Fibroblast of skin of right quadriceps (primary cell): ENCODE measurements around the gene GP9.
"Not testable (repeated sequence)": the region's sequence is repeated elsewhere in the genome, so short reads cannot be mapped to it uniquely, and the experiment has no call there.

Experiments
- DNase-seq: peaks from one replicate; pipeline ENCODE4 v3.0.0-alpha.2; 2013

Gene GP9

DNA sequence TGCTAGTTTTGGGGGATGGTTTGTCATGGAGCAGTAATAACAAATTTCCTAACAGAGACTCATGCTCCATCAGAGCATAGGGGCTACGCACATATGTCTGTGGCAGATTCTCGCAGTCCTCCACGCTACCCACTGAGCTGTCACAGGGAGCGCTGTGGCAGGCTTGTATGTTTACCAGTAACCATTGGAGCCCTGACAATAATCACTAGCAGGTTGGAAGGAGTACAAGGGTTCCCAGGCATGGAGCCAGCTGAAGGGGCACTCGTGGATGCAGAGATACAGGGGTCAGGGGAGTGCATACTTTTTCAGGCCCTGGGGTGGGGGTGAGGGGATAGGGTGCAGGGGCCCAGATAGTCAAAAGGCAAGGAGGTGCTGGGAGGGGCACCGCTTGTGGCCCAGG is 7.9 kb upstream of the GP9 start:
- DNase-seq = no peak

- DNase-seq = no peak
Observed at GRCh38 chr3:129054605-129055104, 5.9 kb upstream of the GP9 start.

DNA sequence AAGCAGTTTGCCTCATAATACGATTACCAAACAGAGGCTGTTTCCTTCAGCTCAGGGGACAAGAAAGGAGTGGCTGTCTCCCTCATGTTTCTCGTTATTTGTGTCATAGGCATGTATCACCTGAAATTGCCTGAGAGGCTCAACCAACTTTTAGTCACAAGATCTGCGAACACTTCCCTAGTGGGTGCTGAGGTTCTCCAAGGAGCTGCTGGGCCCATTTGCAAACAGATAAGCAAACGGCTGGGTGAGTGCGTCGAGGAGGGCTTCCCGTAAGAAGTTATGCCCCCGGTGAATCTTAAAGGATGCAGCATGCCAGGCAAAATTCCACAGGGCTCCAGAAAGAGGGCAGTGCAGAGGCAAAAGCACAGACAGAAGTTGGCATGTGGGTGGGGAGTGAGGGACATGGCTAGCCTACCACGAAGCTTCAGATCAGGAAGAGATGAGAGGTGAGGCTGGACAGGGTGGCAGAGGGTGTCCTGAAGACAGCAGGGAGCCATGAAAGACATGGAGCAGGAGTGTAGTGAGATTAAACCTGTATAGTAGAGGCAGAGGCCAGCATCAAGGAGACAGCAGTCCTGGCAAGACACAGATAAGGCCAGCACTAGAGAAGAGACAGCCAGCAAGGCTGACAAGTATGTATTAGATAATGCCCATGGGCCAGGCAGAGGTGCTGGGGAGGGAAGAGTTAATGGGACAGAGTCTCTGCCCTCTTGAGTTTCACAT is 4.0 kb upstream of the GP9 start:
- DNase-seq = no peak

DNA sequence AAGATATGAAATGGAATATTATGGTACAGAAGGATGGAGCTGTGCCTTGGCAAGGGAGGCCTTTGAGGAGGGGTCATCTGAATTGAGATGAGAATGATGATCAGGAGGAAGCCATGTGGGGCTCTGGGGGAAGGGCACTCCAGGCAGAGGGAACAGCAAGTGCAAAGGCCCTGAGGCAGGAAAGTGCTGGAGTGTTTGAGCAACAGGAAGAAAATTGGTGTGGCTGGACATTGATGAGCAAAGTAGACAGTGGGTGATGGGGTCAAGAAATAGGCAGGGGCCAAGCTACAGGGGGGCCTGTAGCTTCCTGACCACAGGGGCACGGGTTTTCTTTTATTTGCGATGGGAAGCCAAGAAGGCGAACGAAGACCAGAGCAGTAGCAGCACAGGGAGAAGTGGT is 3.3 kb upstream of the GP9 start:
- DNase-seq = no peak

DNA sequence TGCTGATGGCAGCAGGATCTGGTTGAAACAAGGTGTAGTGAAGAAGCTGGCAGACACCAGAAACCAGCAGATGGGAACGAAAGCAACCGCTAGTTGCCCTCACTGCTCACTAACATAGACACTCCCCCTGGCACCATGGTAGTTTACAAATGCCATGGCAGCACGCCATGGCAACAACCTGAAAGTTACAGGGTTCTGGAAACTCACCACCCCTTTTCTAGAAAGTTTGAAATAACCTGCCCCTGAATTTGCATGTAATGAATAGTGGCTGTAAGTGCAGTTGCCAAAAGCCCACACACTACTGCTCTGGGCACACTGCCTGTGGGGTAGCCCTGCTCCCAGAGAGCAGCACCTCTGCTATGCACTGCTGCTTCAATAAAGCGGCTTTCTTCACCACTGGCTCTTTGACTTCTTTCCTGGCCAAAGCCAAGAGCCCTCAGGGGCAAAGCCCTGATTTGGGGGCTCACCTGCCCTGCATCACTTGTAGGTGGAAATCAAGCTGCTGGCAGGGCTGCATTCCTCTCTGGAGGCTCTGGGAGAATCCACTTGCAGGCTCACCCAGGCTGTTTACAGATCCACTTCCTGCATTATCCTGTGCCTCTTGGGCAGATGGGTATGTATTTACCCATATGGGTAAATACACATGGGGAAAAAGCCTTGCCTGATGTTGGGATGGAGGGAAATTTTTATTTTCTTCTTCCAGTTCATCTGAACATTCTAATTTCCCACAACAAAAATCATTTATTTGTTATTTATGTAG is 2.0 kb upstream of the GP9 start:
- DNase-seq = no peak

DNA sequence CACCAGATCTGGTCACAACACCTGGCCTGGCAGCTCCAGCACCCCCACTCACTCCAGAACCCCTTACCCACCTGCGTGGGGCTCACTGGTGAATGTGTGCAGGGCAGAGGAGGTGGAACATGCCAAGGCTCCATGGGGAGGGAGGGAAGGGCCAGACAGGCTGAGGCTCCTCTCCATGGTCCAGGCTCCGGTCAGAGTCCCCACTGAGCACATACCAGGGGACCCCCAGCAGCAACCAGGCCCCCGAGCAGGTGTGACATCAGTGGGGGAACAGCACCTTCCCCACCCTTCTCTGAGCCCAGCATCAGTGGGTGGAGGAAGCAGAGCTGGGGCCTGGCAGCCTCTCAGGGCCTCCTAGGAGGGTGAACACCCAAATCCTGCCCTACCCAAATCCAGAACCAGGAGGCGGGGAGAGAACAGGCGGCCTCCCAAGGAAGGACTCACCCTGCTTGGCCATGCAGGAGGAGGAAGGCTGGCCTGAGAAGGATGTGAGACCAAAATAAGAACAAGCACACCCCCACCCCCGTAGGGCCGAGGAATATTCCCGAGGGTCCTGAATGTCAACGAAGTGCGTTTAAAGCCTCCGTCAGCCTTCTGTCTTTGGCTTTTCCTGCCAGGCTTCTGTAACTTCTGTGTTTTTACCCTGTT is 1.1 kb upstream of the GP9 start:
- DNase-seq = no peak

DNA sequence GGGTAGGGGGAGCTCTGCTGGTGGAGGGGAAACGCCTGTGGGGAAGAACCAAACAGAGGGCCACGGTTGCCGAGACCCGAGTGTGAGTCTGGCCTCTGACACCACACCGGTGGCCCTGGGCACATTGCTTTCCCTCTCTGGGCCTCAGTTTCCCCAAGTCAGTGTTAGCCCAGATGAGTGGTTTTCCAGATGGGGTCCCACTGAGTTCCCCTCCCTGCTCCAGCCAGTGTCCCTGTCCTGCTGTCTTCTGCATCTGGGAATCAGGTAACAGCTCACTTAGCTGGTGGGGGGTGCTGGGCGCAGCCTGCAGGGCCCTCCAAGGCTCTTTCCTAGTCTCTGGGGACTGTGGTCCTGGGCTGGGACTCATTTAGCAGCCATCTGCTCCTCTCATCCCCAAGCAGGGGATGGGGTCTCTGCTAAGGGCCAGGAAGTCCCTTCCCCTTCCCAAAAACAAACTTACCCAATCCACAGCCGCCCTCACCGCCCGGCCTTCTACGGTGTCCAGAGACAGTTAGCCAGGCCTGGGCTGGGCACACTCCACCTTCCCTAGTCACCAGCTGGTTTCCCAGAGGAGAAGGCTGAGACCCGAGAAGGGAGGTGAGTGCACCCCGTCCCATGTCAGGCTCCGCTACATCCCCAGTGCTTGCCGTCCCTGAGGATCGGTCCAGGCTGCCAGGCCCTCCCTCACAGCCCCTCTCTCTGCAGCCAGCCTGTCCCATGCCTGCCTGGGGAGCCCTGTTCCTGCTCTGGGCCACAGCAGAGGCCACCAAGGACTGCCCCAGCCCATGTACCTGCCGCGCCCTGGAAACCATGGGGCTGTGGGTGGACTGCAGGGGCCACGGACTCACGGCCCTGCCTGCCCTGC is 676 bp downstream of the GP9 start:
- no peak for DNase-seq

GRCh38 chr3:129061888-129062834 is 1.6 kb downstream of the GP9 start:
- DNase-seq = no peak

DNA sequence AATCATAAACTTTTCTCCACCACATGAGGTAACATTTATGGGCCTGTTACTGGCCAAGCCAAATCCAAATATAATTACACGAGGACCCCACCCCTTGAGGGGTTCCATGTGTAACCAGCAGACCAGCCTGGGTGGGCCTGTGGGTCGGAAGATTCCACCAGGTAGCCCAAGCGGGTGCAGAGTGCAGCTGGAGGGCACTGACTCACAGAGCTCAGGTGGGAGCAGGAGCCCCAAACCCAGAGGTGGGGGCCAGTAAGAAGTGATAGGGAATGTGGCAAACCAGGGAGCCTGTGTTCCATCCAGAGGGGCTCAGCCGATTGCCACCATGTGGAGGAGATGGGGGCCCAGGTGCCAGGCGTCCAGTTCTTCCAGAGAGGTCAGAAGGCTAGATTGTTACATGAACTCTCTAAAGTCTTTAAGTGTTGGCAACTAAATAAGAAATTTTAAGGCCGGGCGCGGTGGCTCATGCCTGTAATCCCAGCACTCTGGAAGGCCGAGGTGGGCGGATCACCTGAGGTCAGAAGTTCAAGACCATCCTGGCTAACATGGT is 2.6 kb downstream of the GP9 start:
- no peak for DNase-seq

DNA sequence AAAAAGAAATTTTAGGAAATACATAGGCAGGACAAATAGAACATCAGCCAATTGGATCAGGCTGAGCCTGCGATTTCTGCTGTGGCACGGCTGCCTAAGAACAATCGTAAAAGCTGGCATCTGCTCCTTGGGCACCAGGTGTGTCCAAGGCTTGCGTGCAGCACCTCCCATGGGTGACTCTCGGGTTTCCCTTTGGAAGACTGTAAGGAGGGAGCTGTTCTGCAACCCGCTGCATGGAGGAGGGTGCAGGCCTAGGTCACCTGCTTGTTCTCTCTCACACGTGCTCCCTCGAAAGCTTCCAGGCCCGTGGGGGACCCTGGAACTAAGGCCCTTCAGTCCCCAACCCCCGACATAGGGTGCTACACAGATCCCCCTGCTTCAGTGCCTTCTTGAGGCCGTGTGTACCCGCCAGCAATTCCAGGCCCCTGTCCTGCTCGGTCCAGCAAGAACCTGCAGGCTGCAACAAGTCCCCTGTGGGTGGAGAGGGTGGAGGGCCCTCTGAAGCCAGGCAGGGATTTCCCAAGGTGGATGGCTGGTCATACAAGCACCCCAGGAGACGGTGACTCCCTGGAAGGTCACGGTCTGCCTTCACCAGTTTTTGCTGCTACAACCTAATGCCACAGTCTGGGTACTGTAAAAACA is 3.4 kb downstream of the GP9 start:
- DNase-seq = no peak

GRCh38 chr3:129065016-129065719 is 4.6 kb downstream of the GP9 start:
- no peak for DNase-seq

GRCh38 chr3:129065720-129066073 is 5.1 kb downstream of the GP9 start:
- DNase-seq = no peak

DNA sequence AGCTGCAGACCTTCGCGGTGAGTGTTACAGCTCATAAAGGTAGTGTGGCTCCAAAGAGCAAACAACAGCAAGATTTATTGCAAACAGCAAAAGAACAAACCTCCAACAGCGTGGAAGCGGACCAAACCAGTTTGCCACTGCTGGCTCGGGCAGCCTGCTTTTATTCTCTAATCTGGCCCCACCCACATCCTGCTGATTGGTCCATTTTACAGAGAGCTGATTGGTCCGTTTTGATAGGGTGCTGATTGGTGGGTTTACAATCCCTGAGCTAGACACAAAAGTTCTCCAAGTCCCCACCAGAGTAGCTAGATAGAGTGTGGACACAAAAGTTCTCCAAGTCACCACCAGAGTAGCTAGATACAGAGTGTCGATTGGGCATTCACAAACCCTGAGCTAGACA is 7.1 kb downstream of the GP9 start:
- not testable (repeated sequence) for DNase-seq

DNA sequence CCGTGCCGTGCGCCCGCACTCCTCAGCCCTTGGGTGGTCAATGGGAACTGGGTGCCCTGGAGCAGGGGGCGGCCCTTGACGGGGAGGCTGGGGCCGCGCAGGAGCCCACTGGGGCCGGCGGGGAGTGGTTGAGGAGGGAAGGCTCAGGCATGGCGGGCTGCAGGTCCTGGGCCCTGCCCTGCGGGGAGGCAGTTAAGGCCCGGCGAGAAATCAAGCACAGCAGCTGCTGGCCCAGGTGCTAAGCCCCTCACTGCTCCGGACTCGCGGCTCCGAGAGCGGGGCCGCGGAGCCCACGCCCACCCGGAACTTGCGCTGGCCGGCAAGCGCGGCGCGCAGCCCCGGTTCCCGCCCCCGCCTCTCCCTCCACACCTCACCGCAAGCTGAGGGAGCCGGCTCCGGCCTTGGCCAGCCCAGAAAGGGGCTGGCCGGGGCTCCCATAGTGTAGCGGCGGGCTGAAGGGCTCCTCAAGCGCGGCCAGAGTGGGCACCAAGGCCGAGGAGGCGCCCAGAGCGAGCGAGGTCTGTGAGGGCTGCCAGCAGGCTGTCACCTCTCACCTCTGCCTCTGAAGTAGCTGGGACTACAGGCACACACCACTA is 7.8 kb downstream of the GP9 start:
- DNase-seq = no peak

GRCh38 chr3:129069313-129070085 is 8.9 kb downstream of the GP9 start:
- not testable (repeated sequence) for DNase-seq

DNA sequence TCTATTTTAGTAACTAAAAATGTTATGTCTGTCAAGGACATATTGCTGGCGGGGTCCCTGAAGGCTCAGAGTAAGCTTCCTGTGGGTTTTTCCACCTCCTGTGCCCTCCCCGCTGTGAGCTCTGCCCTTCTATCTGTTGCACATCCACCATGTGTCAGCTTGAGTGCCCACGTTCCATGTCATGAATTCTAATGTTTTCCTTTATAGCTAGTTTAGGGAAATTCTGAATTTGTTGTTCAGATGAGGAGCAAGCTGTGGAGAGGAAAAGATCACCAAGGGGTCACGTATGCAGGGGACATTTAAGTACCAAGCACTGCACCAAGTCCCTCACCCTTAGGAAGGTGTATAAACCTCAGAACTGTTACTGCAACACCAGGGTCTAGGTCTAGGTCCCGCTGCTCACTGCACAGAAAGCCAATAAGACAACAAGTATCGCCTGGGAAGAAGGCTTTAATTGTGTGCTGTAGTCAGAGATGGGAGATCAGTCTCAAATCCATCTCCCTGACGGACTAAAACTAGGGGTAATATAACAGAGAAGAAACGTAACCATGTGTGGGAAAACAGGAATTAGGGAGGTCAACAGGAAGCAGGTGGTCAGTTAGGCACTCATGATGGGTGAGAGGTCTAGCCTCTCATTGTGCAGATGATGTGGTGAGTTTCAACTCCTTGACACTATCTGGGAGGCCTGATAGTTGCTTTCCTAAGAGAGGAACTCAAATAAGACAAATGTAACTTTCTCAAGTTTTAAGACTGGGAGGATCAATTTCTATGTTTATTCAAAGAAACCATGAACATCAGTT is 9.7 kb downstream of the GP9 start:
- no peak for DNase-seq

DNA sequence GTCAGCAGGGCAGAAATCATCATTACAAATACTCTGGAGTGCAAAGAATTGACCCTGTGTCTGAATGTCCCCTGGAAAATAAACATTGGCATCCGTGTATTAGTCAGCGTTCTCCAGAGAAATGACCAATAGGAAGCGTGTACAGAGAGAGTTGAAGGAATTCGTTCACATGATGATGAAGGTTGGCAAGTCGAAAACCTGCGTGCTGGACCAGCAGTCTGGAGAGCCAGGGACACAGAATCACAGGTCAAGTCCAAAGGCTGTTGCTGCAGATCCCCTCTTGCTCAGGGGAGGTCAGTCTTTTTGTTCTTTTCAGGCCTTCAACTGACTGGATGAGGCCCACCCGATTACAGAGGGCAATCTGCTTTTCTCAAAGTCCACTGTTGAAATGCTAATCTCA is 16.6 kb downstream of the GP9 start:
- DNase-seq = no peak

DNA sequence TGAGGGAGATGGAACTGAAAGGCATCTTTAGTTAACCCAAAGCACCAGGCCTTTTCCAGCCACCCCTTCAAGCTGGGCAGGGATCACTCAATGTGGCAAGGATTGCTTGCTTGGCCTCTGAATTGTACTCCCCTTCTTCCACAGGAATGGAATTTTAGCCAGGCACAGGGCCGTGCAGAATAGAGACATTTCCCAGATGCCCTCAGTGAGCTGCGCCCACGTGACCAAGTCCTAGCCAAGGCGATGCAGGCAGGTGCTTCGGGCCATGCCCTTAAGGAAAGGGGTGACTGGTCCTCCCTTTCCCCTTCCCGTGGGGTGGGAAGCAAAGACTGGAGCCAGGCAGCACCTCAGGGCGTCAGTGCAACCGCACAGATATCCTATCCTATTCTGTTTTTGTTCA is 17.9 kb downstream of the GP9 start:
- no peak for DNase-seq
